22Rv1 (cell line): ENCODE results near the gene DENND5B.

ENCODE experiments used
- CTCF ChIP-seq: fragments of 450-650 bp; IDR thresholded peaks from 2 replicates; pipeline ENCODE4 v1.5.1; 2017; ENCODE audit warnings: mild to moderate bottlenecking
- ZFX ChIP-seq: fragments of 450-650 bp; IDR thresholded peaks from 2 replicates; pipeline ENCODE4 v1.6.1; 2017; ENCODE audit warnings: antibody characterized with exemption, borderline replicate concordance

- no peak for TF ChIP-seq CTCF
- TF ChIP-seq ZFX, result no peak
Measured at GRCh38 chr12:31440586-31440985, 150.3 kb downstream of the DENND5B start.
